Body of pancreas (tissue), 4 donors: ENCODE data around the gene FGF9. TPM values are rescaled to one million over a fixed set of nuclear protein-coding genes. Genes with fewer than 3 reads are reported as not detected.

ENCODE experiments used
- ATAC-seq: fragments of 150-250 bp; one replicate; pipeline ENCODE4 v1.9.1; 2016
- DNase-seq, 4 donors: peaks; one replicate each; pipeline ENCODE4 v3.0.0-alpha.2; 2019
- H3K27ac ChIP-seq, 4 donors: fragments of 200-600 bp; sonication (generic); 1 replicate in 3 of 4; 2 replicates in 1 of 4; pipeline versions ENCODE4 v1.5.1 to v1.6.1; 2016 to 2019; ENCODE audit warnings: mild to moderate bottlenecking in 1 of 4, mixed read lengths in 1 of 4, moderate library complexity in 1 of 4
- H3K27me3 ChIP-seq, 2 donors: fragments of 200-600 bp; sonication (generic); one replicate each; pipeline ENCODE4 v1.6.0; 2016; ENCODE audit warnings: mild to moderate bottlenecking in 1 of 2
- H3K36me3 ChIP-seq, 2 donors: fragments of 200-600 bp; sonication (generic); replicated peaks in 1 of 2; 2 replicates each; pipeline ENCODE4 v1.5.1; 2016; ENCODE audit warnings: low read depth in 2 of 2; ENCODE audit not compliant: insufficient read depth in 1 of 2
- H3K4me1 ChIP-seq: fragments of 200-600 bp; sonication (generic); one replicate; pipeline ENCODE4 v1.6.0; 2016
- H3K4me3 ChIP-seq, 2 donors: fragments of 200-600 bp; sonication (generic); 1 replicate in 1 of 2; 2 replicates in 1 of 2; pipeline ENCODE4 v1.5.1; 2016 to 2019
- H3K9me3 ChIP-seq, 3 donors: fragments of 200-600 bp; sonication (generic); 1 replicate in 2 of 3; 2 replicates in 1 of 3; pipeline ENCODE4 v1.5.1; 2016
- POLR2A ChIP-seq, 3 donors: fragments of 450-650 bp; IDR thresholded peaks; one replicate each; pipeline ENCODE4 v1.6.1; 2016; ENCODE audit warnings: antibody characterized with exemption in 3 of 3, mild to moderate bottlenecking in 2 of 3
- WGBS, 2 donors: methylation state at CpG; one replicate each; pipeline ENCODE4 v1.1.5; 2017; 5-methylcytosine and 5-hydroxymethylcytosine counted together
- intact Hi-C: fragments of 100-400 bp; cut with DNase I; formaldehyde crosslinking; loops from one replicate; pipeline ENCODE4 v1.15.1; 2023
- total RNA-seq, 2 donors: library from RNA; depleted of rRNA; stranded (reverse); fragments of >200 nt; gene quantifications; one replicate each; pipeline ENCODE4 v1.1.0, GENCODE V29; 2016
- TF ChIP-seq, protein P1 (sequence below), 7 experiments: fragments of 450-650 bp in 4 of 7; fragments of 200-600 bp in 3 of 7; sonication (generic) in 3 of 7; IDR thresholded peaks; one replicate each; pipeline ENCODE4 v1.5.1; 2016 to 2019; ENCODE audit warnings: antibody characterized with exemption in 7 of 7

Gene FGF9
- total RNA-seq: 1 to 10 TPM in 1 of 2 donors, under 1 TPM in 1; 0.26 to 1.3 TPM

DNA sequence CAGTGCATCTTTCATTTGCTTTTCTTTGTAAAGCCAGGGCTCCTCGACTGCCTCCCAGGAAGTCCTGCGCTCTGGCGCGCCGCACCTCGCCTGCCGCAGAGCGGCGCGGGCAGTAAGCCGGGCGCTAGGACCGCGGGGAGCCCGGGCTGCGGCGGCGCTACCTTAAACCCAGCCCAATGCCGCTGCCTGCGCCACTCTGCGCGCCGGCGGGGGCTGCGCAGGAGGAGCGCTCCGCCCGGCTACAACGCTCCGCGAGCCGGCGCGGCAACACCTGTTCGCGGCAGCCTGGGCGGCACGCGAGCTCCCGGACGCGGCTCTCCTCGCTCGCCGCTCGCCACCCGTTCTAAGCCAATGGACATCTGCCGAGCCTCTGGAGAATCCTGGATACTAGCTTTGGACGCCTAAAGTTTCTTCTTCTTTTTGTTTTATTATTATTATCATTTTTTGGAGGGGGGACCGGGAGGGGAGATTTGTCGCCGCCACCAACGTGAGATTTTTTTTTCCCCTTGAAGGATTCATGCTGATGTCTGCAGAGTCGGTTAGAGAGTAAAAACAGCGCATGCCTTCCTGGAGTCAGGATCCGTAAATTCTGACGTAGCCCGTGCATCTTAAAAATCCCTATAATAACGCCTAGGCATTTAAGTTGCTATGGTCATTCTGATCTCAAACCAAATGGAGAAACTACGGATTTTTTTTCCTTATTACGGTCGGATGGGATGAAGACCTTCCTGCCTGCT lies at the start of gene FGF9:
FGF9 (plus strand) TSS at position 191 of the 737 bp plus-strand sequence. CDS start 840 bp downstream, outside the sequence.
- H3K4me1 ChIP-seq: peaks cover 44% of the 10 kb centered on the region
- H3K4me3 ChIP-seq: peak within 1 kb of the TSS; percentile 13 to 31
- 0 to 1% methylated on average over 23 to 62 of the region's 62 CpGs for WGBS, 2 donors
- peak; percentile 86 for ATAC-seq
- DNase-seq: peak; percentile 80 to 89 (median 81)
- intact Hi-C loops: no loop called here
- TF ChIP-seq, protein P1, sequence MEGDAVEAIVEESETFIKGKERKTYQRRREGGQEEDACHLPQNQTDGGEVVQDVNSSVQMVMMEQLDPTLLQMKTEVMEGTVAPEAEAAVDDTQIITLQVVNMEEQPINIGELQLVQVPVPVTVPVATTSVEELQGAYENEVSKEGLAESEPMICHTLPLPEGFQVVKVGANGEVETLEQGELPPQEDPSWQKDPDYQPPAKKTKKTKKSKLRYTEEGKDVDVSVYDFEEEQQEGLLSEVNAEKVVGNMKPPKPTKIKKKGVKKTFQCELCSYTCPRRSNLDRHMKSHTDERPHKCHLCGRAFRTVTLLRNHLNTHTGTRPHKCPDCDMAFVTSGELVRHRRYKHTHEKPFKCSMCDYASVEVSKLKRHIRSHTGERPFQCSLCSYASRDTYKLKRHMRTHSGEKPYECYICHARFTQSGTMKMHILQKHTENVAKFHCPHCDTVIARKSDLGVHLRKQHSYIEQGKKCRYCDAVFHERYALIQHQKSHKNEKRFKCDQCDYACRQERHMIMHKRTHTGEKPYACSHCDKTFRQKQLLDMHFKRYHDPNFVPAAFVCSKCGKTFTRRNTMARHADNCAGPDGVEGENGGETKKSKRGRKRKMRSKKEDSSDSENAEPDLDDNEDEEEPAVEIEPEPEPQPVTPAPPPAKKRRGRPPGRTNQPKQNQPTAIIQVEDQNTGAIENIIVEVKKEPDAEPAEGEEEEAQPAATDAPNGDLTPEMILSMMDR (IDR thresholded peaks at IDR 0.05): peak in 3 of 7 experiments; percentile 36 to 47 (median 37)
- TF ChIP-seq POLR2A (IDR thresholded peaks at IDR 0.05): peak; percentile 41 to 57 (median 55)
- peak within 1 kb of the TSS in 3 of 4 donors; percentile 36 to 79 (median 41) for H3K27ac ChIP-seq
- H3K27me3 ChIP-seq: no peaks in the 10 kb centered on the region
- H3K36me3 ChIP-seq: no peaks in the 10 kb centered on the region
- no peaks in the 10 kb centered on the region for H3K9me3 ChIP-seq

DNA sequence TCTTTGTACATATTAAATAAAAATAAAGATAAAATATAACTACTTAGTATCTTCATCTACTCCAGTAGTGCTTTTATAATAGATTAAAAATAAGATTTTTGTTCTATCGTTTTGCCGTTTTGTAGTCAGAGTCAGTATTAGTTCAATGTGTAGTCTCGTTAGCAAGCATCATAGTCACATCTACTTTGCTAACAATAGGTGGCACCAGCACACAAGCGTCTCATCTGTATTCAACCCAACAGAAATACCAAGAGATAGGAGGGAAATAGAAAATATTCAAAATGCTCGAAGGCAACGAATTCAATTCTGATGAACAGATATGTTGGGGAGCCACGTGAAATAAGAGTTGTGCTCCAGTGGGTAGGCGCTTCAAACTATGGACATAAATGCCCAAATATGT lies 45.5 kb upstream of the FGF9 start:
- no peaks in the 10 kb centered on the region for H3K36me3 ChIP-seq
- no peak overlapping the region for H3K27ac ChIP-seq
- peak in 2 of 4 donors; percentile 22 to 26 for DNase-seq
- WGBS, 2 donors: 30 to 34% methylated on average over 8 of the region's 8 CpGs
- H3K27me3 ChIP-seq: no peaks in the 10 kb centered on the region
- H3K9me3 ChIP-seq: no peaks in the 10 kb centered on the region
- ATAC-seq: no peak
- TF ChIP-seq, protein P1 (IDR thresholded peaks at IDR 0.05): peak in 6 of 7 experiments; percentile 15 to 48 (median 42)
- TF ChIP-seq POLR2A (IDR thresholded peaks at IDR 0.05): no peak
- intact Hi-C loops: loop anchor here (10.0 kb wide), 1 partner anchor 1129 kb away; no protein-coding TSS in a partner anchor
- no peaks in the 10 kb centered on the region for H3K4me1 ChIP-seq
- H3K4me3 ChIP-seq: no peak overlapping the region

DNA sequence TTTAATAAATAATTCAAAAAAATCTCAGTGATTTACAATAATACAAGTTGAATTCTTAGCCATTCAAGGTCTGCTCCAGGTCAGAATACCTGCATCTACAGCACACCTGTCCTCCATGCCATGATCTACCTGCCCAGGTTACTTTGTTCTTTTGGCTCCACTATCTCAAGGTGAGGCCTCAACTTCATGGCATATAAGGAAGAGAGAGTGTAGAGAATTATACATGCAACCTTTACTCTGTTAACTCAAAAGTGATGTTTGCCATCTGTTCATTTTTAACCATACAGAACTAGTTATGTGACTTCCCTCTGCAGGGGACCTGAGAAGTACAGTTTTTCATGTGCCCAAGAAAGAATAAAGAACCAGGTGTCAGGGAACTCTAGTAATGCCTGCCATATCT lies 38.7 kb upstream of the FGF9 start:
- ATAC-seq: no peak
- H3K27ac ChIP-seq: no peak overlapping the region
- H3K4me3 ChIP-seq: no peak overlapping the region
- TF ChIP-seq, protein P1 (IDR thresholded peaks at IDR 0.05): no peak
- no peak for TF ChIP-seq POLR2A (IDR thresholded peaks at IDR 0.05)
- H3K27me3 ChIP-seq: no peaks in the 10 kb centered on the region
- intact Hi-C loops: no loop called here
- H3K36me3 ChIP-seq: no peaks in the 10 kb centered on the region
- no peaks in the 10 kb centered on the region for H3K9me3 ChIP-seq
- no peak for DNase-seq
- H3K4me1 ChIP-seq: no peaks in the 10 kb centered on the region

DNA sequence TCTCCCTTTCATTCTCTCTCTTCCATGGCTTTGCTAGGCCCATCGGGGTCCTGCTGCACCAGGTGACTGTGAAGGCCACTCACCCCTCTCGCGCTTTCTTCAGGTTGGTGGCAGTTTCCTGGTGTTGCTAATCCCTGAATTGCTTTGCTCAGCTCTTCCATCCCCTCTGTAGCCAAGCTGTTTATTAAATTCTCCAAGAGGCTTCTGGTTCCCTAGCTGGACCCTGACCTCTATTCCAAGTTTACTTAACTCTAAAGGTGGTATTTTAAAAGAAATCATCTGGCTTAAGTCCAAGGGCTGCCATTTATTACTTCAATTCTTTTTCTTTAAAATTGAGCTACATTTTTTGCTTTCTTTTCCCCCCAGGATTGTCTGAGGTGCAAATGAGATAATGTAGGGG lies 34.2 kb upstream of the FGF9 start:
- H3K4me3 ChIP-seq: no peak overlapping the region
- ATAC-seq: no peak

More for the DNA sequence above, 34.2 kb upstream of the FGF9 start:
- H3K27ac ChIP-seq: no peak overlapping the region
- DNase-seq: no peak
- 47 to 62% methylated on average over 3 of the region's 3 CpGs for WGBS, 2 donors
- intact Hi-C loops: no loop called here
- no peak for TF ChIP-seq POLR2A (IDR thresholded peaks at IDR 0.05)
- TF ChIP-seq, protein P1 (IDR thresholded peaks at IDR 0.05): no peak
- H3K27me3 ChIP-seq: no peaks in the 10 kb centered on the region
- no peaks in the 10 kb centered on the region for H3K36me3 ChIP-seq
- H3K4me1 ChIP-seq: no peaks in the 10 kb centered on the region
- no peaks in the 10 kb centered on the region for H3K9me3 ChIP-seq
